Fibroblast of skin of right quadriceps (primary cell): ENCODE data around the gene TTLL7.
"Not testable (repeated sequence)": the region's sequence is repeated elsewhere in the genome, so short reads cannot be mapped to it uniquely, and the experiment has no call there.

Source experiments
- DNase-seq: peaks from one replicate; pipeline ENCODE4 v3.0.0-alpha.2; 2013

TTLL7 gene

GRCh38 chr1:83996191-83996590 is 2.7 kb downstream of the TTLL7 start:
- no peak for DNase-seq

DNA sequence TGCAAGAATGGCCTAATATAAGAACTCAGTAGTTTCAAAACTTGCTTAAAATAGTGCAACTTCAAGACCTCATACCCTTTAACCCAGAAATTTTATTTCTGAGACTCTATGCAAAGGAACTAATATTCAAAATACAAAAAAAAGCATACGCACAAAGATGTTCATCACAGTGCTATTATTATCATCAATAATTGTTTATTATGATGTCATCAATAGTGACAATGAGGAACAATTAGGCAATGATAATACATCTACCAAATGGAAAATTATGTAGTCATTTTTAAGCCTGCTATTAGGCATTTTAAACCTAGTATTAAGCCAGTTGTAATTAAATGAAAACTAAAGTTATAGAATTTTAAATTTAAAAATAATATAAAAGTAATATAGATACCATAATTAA is 3.3 kb downstream of the TTLL7 start:
- DNase-seq = no peak

DNA sequence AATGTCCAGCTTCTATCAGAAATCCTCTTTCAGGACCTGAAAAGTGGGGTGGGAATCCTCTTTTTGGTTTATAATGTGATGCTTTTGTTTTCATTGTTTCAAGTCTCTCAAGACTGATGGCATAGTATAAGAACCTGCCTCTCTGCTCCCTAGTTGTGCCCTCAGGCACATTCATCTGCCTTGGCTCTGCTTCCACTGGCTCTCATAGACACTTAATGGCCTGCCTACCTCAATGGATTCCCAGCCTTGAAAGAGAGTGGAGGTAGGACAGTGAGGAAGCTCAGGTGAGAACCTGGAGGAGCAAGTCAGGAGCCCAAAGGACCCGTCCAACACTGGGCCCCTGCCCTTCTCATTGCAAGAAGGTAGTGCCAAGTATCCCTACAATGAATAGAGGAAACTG is 4.8 kb downstream of the TTLL7 start:
- no peak for DNase-seq

- DNase-seq = no peak
Measured at GRCh38 chr1:83990734-83991133, 8.2 kb downstream of the TTLL7 start.

DNA sequence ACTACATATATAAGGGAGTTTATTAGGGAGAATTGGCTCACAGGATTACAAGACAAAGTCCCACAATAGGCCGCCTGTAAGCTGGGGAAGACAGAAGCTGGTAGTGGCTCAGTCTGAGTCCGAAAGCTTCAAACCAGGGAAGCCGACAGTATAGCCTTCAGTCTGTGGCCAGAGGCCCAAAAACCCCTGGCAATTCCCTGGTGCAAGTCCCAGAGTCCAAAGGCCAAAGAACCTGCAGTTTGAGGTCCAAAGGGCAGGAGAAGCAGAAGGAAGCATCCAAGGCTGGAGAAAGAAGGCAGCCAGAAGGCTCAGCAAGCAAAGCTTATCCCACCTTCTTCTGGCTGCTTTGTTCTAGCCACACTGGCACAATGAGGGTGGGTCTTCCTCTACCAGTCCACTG is 13.9 kb downstream of the TTLL7 start:
- DNase-seq = no peak

DNA sequence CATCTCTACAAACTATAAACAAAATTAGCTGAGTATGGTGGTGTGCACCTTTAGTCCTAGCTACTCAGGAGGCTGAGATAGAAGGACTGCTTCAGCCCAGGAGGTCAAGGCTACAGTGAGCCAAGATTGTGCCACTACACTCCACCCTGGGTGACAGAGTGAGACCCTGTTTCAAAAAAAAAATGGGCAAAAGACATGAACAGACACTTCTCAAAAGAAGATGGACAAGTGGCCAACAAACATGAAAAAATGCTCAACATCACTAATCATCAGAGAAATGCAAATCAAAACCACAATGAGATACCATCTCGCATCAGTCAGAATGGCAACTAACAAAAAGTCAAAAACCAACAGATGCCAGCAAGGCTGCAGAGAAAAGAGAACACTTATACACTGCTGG is 15.0 kb downstream of the TTLL7 start:
- DNase-seq = not testable (repeated sequence)

GRCh38 chr1:83978056-83978455 is 20.9 kb downstream of the TTLL7 start:
- DNase-seq = no peak

- no peak for DNase-seq
Measured at GRCh38 chr1:83976920-83977319, 22.0 kb downstream of the TTLL7 start.

- DNase-seq = no peak
Measured at GRCh38 chr1:83970802-83971201, 28.1 kb downstream of the TTLL7 start.

DNA sequence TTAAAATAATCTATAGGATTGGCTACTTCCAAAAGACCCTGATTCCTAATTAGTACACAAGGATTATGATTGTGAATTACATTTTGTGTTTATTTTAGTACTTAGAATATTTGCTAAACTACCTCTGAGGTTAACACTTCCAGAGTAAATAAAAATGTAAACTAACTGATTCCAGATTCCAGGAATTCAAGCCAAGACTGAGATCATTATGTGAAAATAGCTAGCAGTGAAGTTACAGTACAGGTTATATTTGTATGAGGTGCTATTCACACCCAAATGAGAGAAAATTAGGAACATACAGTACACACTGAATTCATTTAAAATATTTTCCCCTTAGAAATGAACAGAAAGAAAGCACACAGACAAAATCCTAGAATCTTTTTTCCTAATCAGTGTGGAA is 28.8 kb downstream of the TTLL7 start:
- no peak for DNase-seq

- DNase-seq = no peak
Measured at GRCh38 chr1:83967336-83967735, 31.6 kb downstream of the TTLL7 start.

DNA sequence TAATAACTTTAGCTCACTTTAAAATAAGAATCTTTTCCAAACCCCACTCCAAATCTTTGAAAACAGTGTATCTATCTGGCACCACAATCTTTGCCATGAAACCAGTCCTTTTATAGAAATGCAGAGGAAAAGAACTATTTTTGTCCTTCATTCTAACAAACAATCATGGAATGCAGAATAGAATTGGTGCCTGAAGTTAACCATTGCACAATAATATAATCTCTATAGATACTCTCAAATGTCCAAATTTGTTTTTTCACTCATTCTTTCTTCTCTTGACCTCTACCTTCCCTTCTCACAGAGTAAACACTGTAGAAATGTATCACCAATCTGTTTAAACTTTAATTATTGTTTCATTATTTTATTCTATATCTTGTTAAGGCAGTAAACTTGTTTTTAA is 34.8 kb downstream of the TTLL7 start:
- no peak for DNase-seq

- DNase-seq = no peak
Measured at GRCh38 chr1:83961571-83962295, 37.2 kb downstream of the TTLL7 start.

DNA sequence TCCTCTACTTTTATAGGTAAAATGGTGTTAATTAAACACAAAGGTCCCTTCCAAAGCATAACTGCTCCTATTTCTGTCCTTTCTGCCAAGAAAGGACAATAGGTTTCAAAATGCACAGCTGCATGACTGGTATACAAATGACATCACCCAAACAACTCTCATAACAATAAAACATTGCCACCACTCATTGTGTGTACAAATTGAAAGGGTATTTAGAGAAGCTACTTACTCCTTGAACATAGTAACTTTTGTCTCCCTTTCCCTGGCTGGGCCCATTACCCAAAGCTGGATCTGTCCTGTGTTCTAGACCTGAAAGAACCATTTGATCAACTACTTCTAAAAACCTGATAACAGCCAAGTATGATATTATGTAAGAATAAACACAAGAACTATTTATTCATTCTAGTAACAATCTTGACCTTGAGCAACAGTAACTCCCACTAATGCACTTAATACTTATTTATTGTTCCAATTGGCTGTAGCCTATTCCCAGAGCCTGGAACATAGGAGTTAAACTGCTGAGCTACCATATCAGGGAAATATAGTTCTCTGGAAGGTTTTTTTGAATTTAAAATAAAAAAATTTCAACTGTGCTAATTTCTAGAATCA is 38.2 kb downstream of the TTLL7 start:
- no peak for DNase-seq

- DNase-seq = peak; percentile 70
Measured at GRCh38 chr1:83959824-83960498, 39.0 kb downstream of the TTLL7 start.

- no peak for DNase-seq
Measured at GRCh38 chr1:83958704-83959103, 40.2 kb downstream of the TTLL7 start.

GRCh38 chr1:83954166-83954823 is 44.6 kb downstream of the TTLL7 start:
- no peak for DNase-seq

DNA sequence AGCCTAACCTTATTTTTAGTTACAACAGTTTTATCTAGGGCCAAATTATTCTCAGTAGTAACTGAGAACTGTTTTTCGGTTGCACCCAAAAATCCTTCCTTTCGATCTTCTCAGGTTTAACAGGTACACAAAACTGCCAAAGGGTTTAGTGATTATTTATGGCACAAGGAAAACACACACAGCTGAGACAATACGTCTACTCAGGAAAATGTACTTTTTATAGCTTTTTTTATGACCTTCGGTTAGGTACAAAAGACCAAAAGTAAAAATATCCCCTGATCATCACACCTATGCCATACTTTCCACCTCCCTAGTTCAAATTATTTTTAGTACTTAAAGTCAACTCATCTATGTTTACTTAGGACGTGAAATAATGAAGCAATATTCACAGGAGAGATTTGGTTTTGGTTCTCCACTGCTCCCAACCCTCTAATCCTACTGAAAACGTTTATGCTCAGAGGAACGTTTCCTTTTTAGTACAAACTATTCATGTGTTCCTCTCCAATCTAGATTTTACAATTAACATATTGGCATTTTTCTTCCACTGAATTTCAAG is 48.7 kb downstream of the TTLL7 start:
- DNase-seq = no peak

GRCh38 chr1:83942914-83943313 is 56.0 kb downstream of the TTLL7 start:
- peak; percentile 18 for DNase-seq

- no peak for DNase-seq
Measured at GRCh38 chr1:83934550-83934949, 64.4 kb downstream of the TTLL7 start.

GRCh38 chr1:83932693-83933092 is 66.2 kb downstream of the TTLL7 start:
- DNase-seq = no peak

GRCh38 chr1:83932281-83932680 is 66.7 kb downstream of the TTLL7 start:
- DNase-seq = no peak

DNA sequence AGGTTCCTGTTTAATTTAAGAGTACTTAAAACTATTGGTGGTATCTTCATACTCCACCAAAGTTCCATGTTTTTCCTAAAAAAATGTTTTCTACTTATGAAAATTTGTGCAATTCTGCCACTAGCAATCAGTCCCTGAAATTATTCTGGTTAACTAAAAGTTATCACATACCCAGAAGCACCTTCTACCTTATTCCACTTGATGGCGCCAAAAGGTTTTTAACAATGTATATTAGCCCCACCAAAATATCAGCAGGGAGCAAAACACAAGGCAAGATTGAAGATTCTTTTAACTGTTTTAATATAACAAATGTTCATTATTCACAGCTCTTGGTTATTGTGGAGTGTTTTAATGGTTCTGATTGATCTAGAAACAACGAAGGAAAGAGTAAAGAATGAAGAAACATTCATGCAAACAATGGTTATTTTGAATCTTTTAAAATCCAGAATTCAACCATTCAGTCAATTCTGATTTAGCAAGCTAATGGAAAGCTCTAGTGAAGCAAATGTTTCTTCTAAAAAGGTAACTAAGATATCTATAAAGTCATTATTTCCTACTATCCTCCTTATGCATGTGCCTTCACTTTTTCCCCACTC is 67.2 kb downstream of the TTLL7 start:
- DNase-seq = peak; percentile 49
